Endothelial cell of umbilical vein (primary cell): ENCODE results near the gene CCRL2. TPM values are rescaled to one million over a fixed set of nuclear protein-coding genes. Genes with fewer than 3 reads are reported as not detected.

ENCODE experiments used
- BruUV-seq: library from RNA; stranded (reverse); fragments of 400-500 nt; replicated peaks from 2 replicates; lab custom pipeline; 2021; lab: Mats Ljungman, UMichigan
- CTCF ChIA-PET: fragments of 300-600, 350-600 bp; sonication (Branson Sonifier 250); formaldehyde crosslinking; loops from one replicate; lab custom pipeline; 2021; ENCODE audit warnings: antibody characterized with exemption, inconsistent platforms; lab: Charles Lee
- POLR2A ChIA-PET: fragments of 300-600, 350-600 bp; sonication (Branson Sonifier 250); formaldehyde crosslinking; loops from one replicate; lab custom pipeline; 2021; ENCODE audit warnings: antibody characterized with exemption, inconsistent platforms; lab: Charles Lee
- DNase-seq: peaks from one replicate; pipeline ENCODE4 v3.0.0-alpha.2; 2011; ENCODE audit warnings: low read depth, low spot score
- FAIRE-seq: peaks from 2 replicates; lab custom pipeline; 2011; peaks lifted over from hg19 to GRCh38; lab: Jason Lieb, UNC
- H2AFZ ChIP-seq: 2 replicates; pipeline ENCODE4 v1.6.0; 2012; ENCODE audit warnings: low read depth, low read length, control low read depth, inconsistent platforms
- H3K27ac ChIP-seq: 2 replicates; pipeline ENCODE4 v1.5.1; 2011; ENCODE audit warnings: low read depth, mild to moderate bottlenecking, control low read depth, low read length, moderate library complexity; ENCODE audit not compliant: insufficient read depth
- H3K27me3 ChIP-seq, 2 experiments: 2 replicates each; pipeline versions ENCODE4 v1.6.0 to v1.6.1; 2011; ENCODE audit warnings: low read length in 2 of 2, mixed read lengths in 1 of 2; ENCODE audit not compliant: control insufficient read depth in 2 of 2, insufficient read depth in 2 of 2
- H3K36me3 ChIP-seq, 2 experiments: 2 replicates in 1 of 2; 3 replicates in 1 of 2; pipeline ENCODE4 v1.5.1; 2011; ENCODE audit warnings: low read length in 2 of 2, mild to moderate bottlenecking in 1 of 2, moderate library complexity in 1 of 2; ENCODE audit not compliant: control insufficient read depth in 2 of 2, insufficient read depth in 2 of 2; ENCODE audit errors: extremely low read depth in 1 of 2
- H3K4me1 ChIP-seq: 3 replicates; pipeline ENCODE4 v1.5.1; 2011; ENCODE audit warnings: mild to moderate bottlenecking, low read length; ENCODE audit not compliant: control insufficient read depth, insufficient read depth; ENCODE audit errors: extremely low read depth
- H3K4me2 ChIP-seq: 2 replicates; pipeline ENCODE4 v1.6.1; 2011; ENCODE audit warnings: low read length, control low read depth, mixed read lengths; ENCODE audit not compliant: insufficient read depth
- H3K4me3 ChIP-seq, 3 experiments: fragments of 200-600 bp in 1 of 3; sonication (generic), shearing (Covaris generic) in 1 of 3; replicated peaks in 1 of 3; 2 replicates each; pipeline ENCODE4 v1.5.1; 2011 to 2016; ENCODE audit warnings: control low read depth in 3 of 3, low read length in 3 of 3, mild to moderate bottlenecking in 2 of 3, inconsistent platforms in 1 of 3, low read depth in 1 of 3, moderate library complexity in 1 of 3; ENCODE audit not compliant: insufficient read depth in 1 of 3
- H3K79me2 ChIP-seq: 2 replicates; pipeline ENCODE4 v1.6.0; 2012; ENCODE audit warnings: low read length, inconsistent platforms; ENCODE audit not compliant: control insufficient read depth, insufficient read depth
- H3K9ac ChIP-seq: replicated peaks from 2 replicates; pipeline ENCODE3; 2011; ENCODE audit warnings: low read length, control low read depth; ENCODE audit not compliant: insufficient read depth; ENCODE audit errors: extremely low read depth
- H3K9me1 ChIP-seq: replicated peaks from 3 replicates; pipeline ENCODE4 v1.6.0; 2011; ENCODE audit warnings: mild to moderate bottlenecking, low read length; ENCODE audit not compliant: control insufficient read depth, insufficient read depth; ENCODE audit errors: extremely low read depth
- H3K9me3 ChIP-seq: replicated peaks from 2 replicates; pipeline ENCODE4 v1.5.1; 2012; ENCODE audit warnings: low read length, inconsistent platforms; ENCODE audit not compliant: control insufficient read depth, insufficient read depth
- H4K20me1 ChIP-seq: replicated peaks from 2 replicates; pipeline ENCODE3; 2011; ENCODE audit warnings: mild to moderate bottlenecking, low read length; ENCODE audit not compliant: control insufficient read depth, insufficient read depth; ENCODE audit errors: extremely low read depth
- EZH2 ChIP-seq: IDR thresholded peaks from 2 replicates; pipeline ENCODE4 v1.6.1; 2012; ENCODE audit warnings: borderline replicate concordance, low read depth, mild to moderate bottlenecking, moderate library complexity, low read length, inconsistent platforms; ENCODE audit not compliant: severe bottlenecking
- FOS ChIP-seq: IDR thresholded peaks from 2 replicates; pipeline ENCODE4 v1.6.1; 2011; ENCODE audit warnings: mild to moderate bottlenecking, low read length, moderate library complexity, borderline replicate concordance; ENCODE audit not compliant: insufficient read depth
- GATA2 ChIP-seq: IDR thresholded peaks from 2 replicates; pipeline ENCODE4 v1.7.0; 2011; ENCODE audit warnings: low read depth, mild to moderate bottlenecking, moderate library complexity, mixed read lengths, low read length; ENCODE audit not compliant: insufficient read length, insufficient read depth
- JUN ChIP-seq: IDR thresholded peaks from 2 replicates; pipeline ENCODE4 v1.6.1; 2011; ENCODE audit warnings: borderline replicate concordance, low read depth; ENCODE audit not compliant: insufficient read length, insufficient read depth
- MYC ChIP-seq: IDR thresholded peaks from one replicate; pipeline ENCODE4 v1.6.1; 2011; ENCODE audit warnings: mild to moderate bottlenecking, low read depth, low read length
- POLR2A ChIP-seq: IDR thresholded peaks from 2 replicates; pipeline ENCODE4 v1.6.1; 2012; ENCODE audit warnings: low read depth, mild to moderate bottlenecking, control low read depth, low read length
- POLR2AphosphoS5 ChIP-seq: IDR thresholded peaks from 2 replicates; pipeline ENCODE4 v1.6.1; 2012; ENCODE audit warnings: low read depth, mild to moderate bottlenecking, control low read depth, low read length, moderate library complexity; ENCODE audit not compliant: insufficient read depth
- dilution Hi-C: fragments of 300-500 bp; cut with MboI; formaldehyde crosslinking; loops from one replicate; pipeline ENCODE4 v1.15.0; 2019; ENCODE audit warnings: low sequenced_read_pairs; ENCODE audit not compliant: extremely low pct_ligation_motif_present
- intact Hi-C: fragments of 100-400 bp; cut with micrococcal nuclease; formaldehyde crosslinking; loops from one replicate; pipeline ENCODE4 v1.10.0; 2022
- polyA plus RNA-seq, 4 experiments: library from polyadenylated mRNA; depleted of rRNA in 3 of 4; stranded (reverse) in 3 of 4; unstranded in 1 of 4; fragments of >200 nt; gene quantifications; 2 replicates each; pipeline versions ENCODE4 v1.2.1 to v1.2.3, GENCODE V29; 2011 to 2012; ENCODE audit warnings: missing spikeins in 1 of 4
- total RNA-seq: library from RNA; stranded (reverse); gene quantifications from 2 replicates; pipeline ENCODE4 v1.2.3, GENCODE V29; 2021
- TF ChIP-seq, protein P1 (sequence below), 2 donors: IDR thresholded peaks; 1 replicate in 1 of 2; 2 replicates in 1 of 2; pipeline ENCODE4 v1.5.1; 2011; ENCODE audit warnings: low read length in 2 of 2, mild to moderate bottlenecking in 2 of 2, moderate library complexity in 2 of 2, control low read depth in 1 of 2, inconsistent platforms in 1 of 2, low read depth in 1 of 2; ENCODE audit not compliant: insufficient read depth in 1 of 2; ENCODE audit errors: extremely low read depth in 1 of 2
- TF ChIP-seq, protein P2 (sequence below): IDR thresholded peaks from 2 replicates; pipeline ENCODE4 v1.6.1; 2011; ENCODE audit not compliant: insufficient read depth, insufficient read length

The CCRL2 gene
- total and polyA plus RNA-seq, 2 donors (not counting 3 experiments of a cell fraction or from before 2014, with no cell fraction given): 6.4 to 6.6 TPM

DNA sequence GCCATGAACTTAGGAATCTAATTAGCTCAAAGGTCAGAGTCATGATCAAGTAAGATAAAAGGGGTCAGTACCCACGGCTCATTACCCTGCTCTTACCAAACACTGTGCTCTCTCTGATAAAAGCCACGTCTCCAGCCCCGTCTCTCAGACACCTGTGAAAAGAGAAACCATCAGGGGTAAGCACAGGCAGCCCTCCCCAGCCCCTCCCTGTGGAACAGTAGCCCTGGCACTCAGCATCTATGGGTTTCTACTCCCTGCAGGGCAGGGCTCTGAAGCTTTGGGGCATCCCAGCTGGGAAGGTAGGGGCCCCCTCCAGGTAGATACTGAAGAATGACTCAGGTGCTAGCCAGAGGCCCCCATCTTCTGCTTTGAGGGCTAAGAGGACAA, 47.1 kb downstream of the CCRL2 start:
- H3K9me3 ChIP-seq: no peaks in the 10 kb centered on the region
- H2AFZ ChIP-seq: no peak overlapping the region
- intact Hi-C loops (no loop called here), dilution Hi-C loops (no loop called here)
- CTCF ChIA-PET: no interaction called here
- no peak overlapping the region for H3K27ac ChIP-seq
- TF ChIP-seq, protein P1, sequence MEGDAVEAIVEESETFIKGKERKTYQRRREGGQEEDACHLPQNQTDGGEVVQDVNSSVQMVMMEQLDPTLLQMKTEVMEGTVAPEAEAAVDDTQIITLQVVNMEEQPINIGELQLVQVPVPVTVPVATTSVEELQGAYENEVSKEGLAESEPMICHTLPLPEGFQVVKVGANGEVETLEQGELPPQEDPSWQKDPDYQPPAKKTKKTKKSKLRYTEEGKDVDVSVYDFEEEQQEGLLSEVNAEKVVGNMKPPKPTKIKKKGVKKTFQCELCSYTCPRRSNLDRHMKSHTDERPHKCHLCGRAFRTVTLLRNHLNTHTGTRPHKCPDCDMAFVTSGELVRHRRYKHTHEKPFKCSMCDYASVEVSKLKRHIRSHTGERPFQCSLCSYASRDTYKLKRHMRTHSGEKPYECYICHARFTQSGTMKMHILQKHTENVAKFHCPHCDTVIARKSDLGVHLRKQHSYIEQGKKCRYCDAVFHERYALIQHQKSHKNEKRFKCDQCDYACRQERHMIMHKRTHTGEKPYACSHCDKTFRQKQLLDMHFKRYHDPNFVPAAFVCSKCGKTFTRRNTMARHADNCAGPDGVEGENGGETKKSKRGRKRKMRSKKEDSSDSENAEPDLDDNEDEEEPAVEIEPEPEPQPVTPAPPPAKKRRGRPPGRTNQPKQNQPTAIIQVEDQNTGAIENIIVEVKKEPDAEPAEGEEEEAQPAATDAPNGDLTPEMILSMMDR (IDR thresholded peaks at IDR 0.05; ENCODE audit: extremely low read depth in 1 of 2, insufficient read depth in 1 of 2, low read depth in 1 of 2, low read length in 2 of 2): no peak
- no peak for TF ChIP-seq FOS
- TF ChIP-seq, protein P2, sequence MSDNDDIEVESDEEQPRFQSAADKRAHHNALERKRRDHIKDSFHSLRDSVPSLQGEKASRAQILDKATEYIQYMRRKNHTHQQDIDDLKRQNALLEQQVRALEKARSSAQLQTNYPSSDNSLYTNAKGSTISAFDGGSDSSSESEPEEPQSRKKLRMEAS: no peak
- no peak for TF ChIP-seq JUN
- TF ChIP-seq EZH2: no peak
- TF ChIP-seq POLR2AphosphoS5: no peak
- no peak for TF ChIP-seq POLR2A
- TF ChIP-seq MYC: no peak
- no peak for TF ChIP-seq GATA2
- H3K4me3 ChIP-seq: no peak overlapping the region
- no peaks in the 10 kb centered on the region for H4K20me1 ChIP-seq
- DNase-seq (no peak), FAIRE-seq (no peak)
- peaks cover 0 to 8% of the 10 kb centered on the region in 2 experiments for H3K27me3 ChIP-seq
- H3K79me2 ChIP-seq: no peaks in the 10 kb centered on the region
- no peaks in the 10 kb centered on the region for H3K9me1 ChIP-seq
- no peak overlapping the region for H3K4me2 ChIP-seq
- POLR2A ChIA-PET: no interaction called here
- no peaks in the 10 kb centered on the region for H3K36me3 ChIP-seq
- H3K9ac ChIP-seq: no peak overlapping the region
- no TSS peak for BruUV-seq
- no peaks in the 10 kb centered on the region for H3K4me1 ChIP-seq
